Astrocyte (in vitro differentiated cells and primary cell): ENCODE results near the gene CTNS.

Experiments used
- CTCF ChIP-seq: IDR thresholded peaks from 2 replicates; pipeline ENCODE4 v1.5.1; 2011; ENCODE audit warnings: low read depth, mild to moderate bottlenecking, inconsistent platforms, low read length, moderate library complexity; ENCODE audit not compliant: insufficient read depth
- EZH2 ChIP-seq: IDR thresholded peaks from 2 replicates; pipeline ENCODE4 v1.6.1; 2012; ENCODE audit warnings: mild to moderate bottlenecking, low read length, inconsistent platforms; ENCODE audit not compliant: insufficient read depth

GRCh38 chr17:3600529-3601205, 35.9 kb upstream of the CTNS start:
- TF ChIP-seq CTCF (no peak), EZH2 (no peak)
